PC-9 (cell line): ENCODE data around the gene PIGN. TPM values are rescaled to one million over a fixed set of nuclear protein-coding genes. Genes with fewer than 3 reads are reported as not detected.
"Not testable (repeated sequence)": the region's sequence is repeated elsewhere in the genome, so short reads cannot be mapped to it uniquely, and the experiment has no call there.

Experiments used
- BruUV-seq: library from RNA; stranded (reverse); fragments of 400-500 nt; replicated peaks from 2 replicates; lab custom pipeline; 2021; lab: Mats Ljungman, UMichigan
- CTCF ChIA-PET: fragments of 300-600 bp; sonication (Branson Sonifier 250); formaldehyde crosslinking; loops from one replicate; lab custom pipeline; 2022; ENCODE audit warnings: antibody characterized with exemption; lab: Charles Lee
- POLR2A ChIA-PET: fragments of 300-600 bp; sonication (Branson Sonifier 250); formaldehyde crosslinking; loops from one replicate; lab custom pipeline; 2022; ENCODE audit warnings: antibody characterized with exemption; ENCODE audit not compliant: unreplicated experiment; lab: Charles Lee
- DNase-seq, 2 experiments: peaks; one replicate each; pipeline versions ENCODE4 v3.0.0 to v3.0.0-alpha.2; 2015 to 2022; ENCODE audit warnings: mixed read lengths in 1 of 2
- H2AFZ ChIP-seq: fragments of 200-600 bp; sonication (generic); 2 replicates; pipeline ENCODE4 v1.8.1; 2017; ENCODE audit warnings: antibody characterized with exemption
- H3F3A ChIP-seq: fragments of 200-600 bp; sonication (generic); 2 replicates; pipeline ENCODE4 v1.8.1; 2017; ENCODE audit warnings: antibody characterized with exemption, mild to moderate bottlenecking, low read depth; ENCODE audit not compliant: insufficient read depth
- H3K27ac ChIP-seq: fragments of 200-600 bp; sonication (generic); 2 replicates; pipeline ENCODE4 v1.6.1; 2016; ENCODE audit warnings: mixed run types
- H3K27me3 ChIP-seq: fragments of 200-600 bp; sonication (generic); 2 replicates; pipeline ENCODE4 v1.6.1; 2016; ENCODE audit warnings: low read depth, mixed run types; ENCODE audit not compliant: insufficient read depth
- H3K36me3 ChIP-seq: fragments of 200-600 bp; sonication (generic); 2 replicates; pipeline ENCODE4 v1.6.1; 2016; ENCODE audit warnings: low read depth, mixed run types
- H3K4me1 ChIP-seq: fragments of 200-600 bp; sonication (generic); replicated peaks from 2 replicates; pipeline ENCODE4 v1.6.1; 2016; ENCODE audit warnings: mixed run types; ENCODE audit not compliant: insufficient read depth
- H3K4me2 ChIP-seq: fragments of 200-600 bp; sonication (generic); 2 replicates; pipeline ENCODE4 v1.6.1; 2017; ENCODE audit warnings: mixed run types
- H3K4me3 ChIP-seq: fragments of 200-600 bp; sonication (generic); 2 replicates; pipeline ENCODE4 v1.6.1; 2016; ENCODE audit warnings: mixed run types
- H3K79me2 ChIP-seq: fragments of 200-600 bp; sonication (generic); 2 replicates; pipeline ENCODE4 v1.6.1; 2017; ENCODE audit warnings: low read depth, mixed run types
- H3K9me2 ChIP-seq: fragments of 200-600 bp; sonication (generic); 2 replicates; pipeline ENCODE4 v1.8.1; 2017; ENCODE audit warnings: mild to moderate bottlenecking; ENCODE audit not compliant: insufficient read depth
- H3K9me3 ChIP-seq: fragments of 200-600 bp; sonication (generic); 2 replicates; pipeline ENCODE4 v1.8.1; 2016; ENCODE audit warnings: low read depth; ENCODE audit not compliant: insufficient read depth
- H4K20me1 ChIP-seq: fragments of 200-600 bp; sonication (generic); 2 replicates; pipeline ENCODE4 v1.8.1; 2017; ENCODE audit not compliant: insufficient read depth
- EZH2 ChIP-seq: fragments of 200-600 bp; sonication (generic); IDR thresholded peaks from 2 replicates; pipeline ENCODE4 v1.8.0; 2017; ENCODE audit warnings: antibody characterized with exemption, low read depth
- intact Hi-C: fragments of 100-400 bp; cut with micrococcal nuclease; formaldehyde crosslinking; loops from one replicate; pipeline ENCODE4 v1.10.0; 2022; ENCODE audit not compliant: unreplicated experiment
- total RNA-seq: library from RNA; stranded (reverse); gene quantifications from 2 replicates; pipeline ENCODE4 v1.2.3, GENCODE V29; 2021
- TF ChIP-seq, protein P1 (sequence below): fragments of 200-600 bp; sonication (generic); conservative IDR thresholded peaks from 2 replicates; pipeline ENCODE4 v1.6.1; 2017; ENCODE audit warnings: mixed run types, antibody characterized with exemption, mild to moderate bottlenecking, moderate library complexity

The PIGN gene
- total RNA-seq, 1 experiment from 2014 or later, result 20.3 TPM

GRCh38 chr18:62044490-62045000 is 142.3 kb downstream of the PIGN start:
- BruUV-seq, result no TSS peak
- no peaks in the 10 kb centered on the region for H3K79me2 ChIP-seq
- H3K9me3 ChIP-seq, result no peaks in the 10 kb centered on the region
- intact Hi-C loops, result no loop called here
- no peaks in the 10 kb centered on the region for H3K27me3 ChIP-seq
- ChIA-PET CTCF (no interaction called here), POLR2A (no interaction called here)
- no peaks in the 10 kb centered on the region for H3K4me1 ChIP-seq
- no peak overlapping the region for H3K27ac ChIP-seq
- H3K9me2 ChIP-seq, result no peaks in the 10 kb centered on the region
- H2AFZ ChIP-seq, result no peak overlapping the region
- H3F3A ChIP-seq, result no peaks in the 10 kb centered on the region
- H3K36me3 ChIP-seq, result no peaks in the 10 kb centered on the region
- no peak overlapping the region for H3K4me2 ChIP-seq
- no peak overlapping the region for H3K4me3 ChIP-seq
- DNase-seq, result no peak
- no peak for TF ChIP-seq EZH2
- TF ChIP-seq, protein P1, sequence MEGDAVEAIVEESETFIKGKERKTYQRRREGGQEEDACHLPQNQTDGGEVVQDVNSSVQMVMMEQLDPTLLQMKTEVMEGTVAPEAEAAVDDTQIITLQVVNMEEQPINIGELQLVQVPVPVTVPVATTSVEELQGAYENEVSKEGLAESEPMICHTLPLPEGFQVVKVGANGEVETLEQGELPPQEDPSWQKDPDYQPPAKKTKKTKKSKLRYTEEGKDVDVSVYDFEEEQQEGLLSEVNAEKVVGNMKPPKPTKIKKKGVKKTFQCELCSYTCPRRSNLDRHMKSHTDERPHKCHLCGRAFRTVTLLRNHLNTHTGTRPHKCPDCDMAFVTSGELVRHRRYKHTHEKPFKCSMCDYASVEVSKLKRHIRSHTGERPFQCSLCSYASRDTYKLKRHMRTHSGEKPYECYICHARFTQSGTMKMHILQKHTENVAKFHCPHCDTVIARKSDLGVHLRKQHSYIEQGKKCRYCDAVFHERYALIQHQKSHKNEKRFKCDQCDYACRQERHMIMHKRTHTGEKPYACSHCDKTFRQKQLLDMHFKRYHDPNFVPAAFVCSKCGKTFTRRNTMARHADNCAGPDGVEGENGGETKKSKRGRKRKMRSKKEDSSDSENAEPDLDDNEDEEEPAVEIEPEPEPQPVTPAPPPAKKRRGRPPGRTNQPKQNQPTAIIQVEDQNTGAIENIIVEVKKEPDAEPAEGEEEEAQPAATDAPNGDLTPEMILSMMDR, result no peak
- no peaks in the 10 kb centered on the region for H4K20me1 ChIP-seq

- BruUV-seq, result no TSS peak
- no peak overlapping the region for H2AFZ ChIP-seq
- no peaks in the 10 kb centered on the region for H3K9me3 ChIP-seq
- no peaks in the 10 kb centered on the region for H3K79me2 ChIP-seq
- no peak for DNase-seq
- H3K27ac ChIP-seq, result no peak overlapping the region
- no peaks in the 10 kb centered on the region for H3K9me2 ChIP-seq
- H3K4me2 ChIP-seq, result no peak overlapping the region
- no peaks in the 10 kb centered on the region for H3K36me3 ChIP-seq
- TF ChIP-seq, protein P1, result no peak
- no peak for TF ChIP-seq EZH2
- intact Hi-C loops, result no loop called here
- no peak overlapping the region for H3K4me3 ChIP-seq
- ChIA-PET POLR2A (no interaction called here), CTCF (no interaction called here)
- no peaks in the 10 kb centered on the region for H3K27me3 ChIP-seq
- H3F3A ChIP-seq, result no peaks in the 10 kb centered on the region
- no peaks in the 10 kb centered on the region for H4K20me1 ChIP-seq
- no peaks in the 10 kb centered on the region for H3K4me1 ChIP-seq
Observed at GRCh38 chr18:62037989-62038778, 148.7 kb downstream of the PIGN start.

- BruUV-seq, result no TSS peak
- H3K4me3 ChIP-seq, result no peak overlapping the region
- ChIA-PET CTCF (no interaction called here), POLR2A (no interaction called here)
- H3K27me3 ChIP-seq, result no peaks in the 10 kb centered on the region
- TF ChIP-seq EZH2, result no peak
- TF ChIP-seq, protein P1, result no peak
- no peaks in the 10 kb centered on the region for H3K4me1 ChIP-seq
- H2AFZ ChIP-seq, result no peak overlapping the region
- H3K9me3 ChIP-seq, result no peaks in the 10 kb centered on the region
- no peaks in the 10 kb centered on the region for H3K9me2 ChIP-seq
- no peak for DNase-seq
- no peak overlapping the region for H3K4me2 ChIP-seq
- intact Hi-C loops, result no loop called here
- H3K79me2 ChIP-seq, result no peaks in the 10 kb centered on the region
- H3F3A ChIP-seq, result no peaks in the 10 kb centered on the region
- no peaks in the 10 kb centered on the region for H3K36me3 ChIP-seq
- H4K20me1 ChIP-seq, result no peaks in the 10 kb centered on the region
- H3K27ac ChIP-seq, result no peak overlapping the region
Observed at GRCh38 chr18:62037012-62037742, 149.7 kb downstream of the PIGN start.

GRCh38 chr18:62034286-62034685 is 152.6 kb downstream of the PIGN start:
- H3K27me3 ChIP-seq, CTCF ChIA-PET, H3K4me2 ChIP-seq, H4K20me1 ChIP-seq, intact Hi-C loops, H3K9me3 ChIP-seq, H2AFZ ChIP-seq, H3K79me2 ChIP-seq, H3K27ac ChIP-seq, H3K4me3 ChIP-seq, H3F3A ChIP-seq, POLR2A ChIA-PET, H3K9me2 ChIP-seq, DNase-seq, H3K4me1 ChIP-seq, BruUV-seq, H3K36me3 ChIP-seq: not testable (repeated sequence)
